NCI-H2081 treated with DMSO at 0.1 percent for 48 hours (cell line): ENCODE data around the gene SDF2L1.
"Not testable (repeated sequence)": the region's sequence is repeated elsewhere in the genome, so short reads cannot be mapped to it uniquely, and the experiment has no call there.

Experiments used
- DNase-seq: peaks from one replicate; lab custom pipeline; 2025; lab: John Stamatoyannopoulos, UW

SDF2L1 gene

GRCh38 chr22:21686634-21687393 is 44.7 kb downstream of the SDF2L1 start:
- DNase-seq: no peak

- DNase-seq: no peak
Observed at GRCh38 chr22:21687685-21688259, 45.7 kb downstream of the SDF2L1 start.

- DNase-seq: no peak
Observed at GRCh38 chr22:21688341-21688705, 46.2 kb downstream of the SDF2L1 start.

GRCh38 chr22:21688706-21689381 is 46.7 kb downstream of the SDF2L1 start:
- no peak for DNase-seq

- no peak for DNase-seq
Observed at GRCh38 chr22:21690401-21690801, 48.3 kb downstream of the SDF2L1 start.

- DNase-seq: no peak
Observed at GRCh38 chr22:21691816-21692215, 49.7 kb downstream of the SDF2L1 start.

- DNase-seq: not testable (repeated sequence)
Observed at GRCh38 chr22:21692856-21693255, 50.8 kb downstream of the SDF2L1 start.

GRCh38 chr22:21693333-21693998 is 51.4 kb downstream of the SDF2L1 start:
- no peak for DNase-seq
